ENCODE measurements around the gene SPATA45.
A peak's percentile ranks its signal among the peaks of the same experiment; 100 is the strongest.

Gene SPATA45

GRCh38 chr1:212828395-212828794 lies 19.1 kb downstream of the SPATA45 start:
- DNase-seq (ENCODE audit: low read depth), result no peak

DNA sequence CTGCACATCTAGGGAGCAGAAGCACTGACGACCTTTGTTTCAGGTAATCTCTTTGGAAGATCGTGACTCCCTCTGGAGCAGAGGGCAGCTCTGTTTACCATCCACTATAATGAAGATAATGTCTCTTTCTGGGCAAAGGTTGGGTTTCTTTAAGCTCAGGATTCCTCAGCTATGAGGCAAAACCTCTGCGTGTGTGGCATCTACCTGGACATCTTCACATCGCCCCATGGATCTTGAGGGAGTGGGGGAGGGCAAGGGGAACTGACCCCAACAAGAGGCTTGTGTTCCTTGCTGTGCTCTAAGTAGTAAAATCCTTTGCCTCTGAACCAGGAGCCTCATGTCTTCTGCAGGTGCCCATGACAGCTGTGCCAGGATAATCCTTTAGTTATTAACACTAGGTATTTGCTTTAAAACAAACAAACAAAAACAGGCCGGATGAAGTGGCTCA lies 19.6 kb downstream of the SPATA45 start:
- no peak for DNase-seq (ENCODE audit: low read depth)

GRCh38 chr1:212827171-212827776 lies 20.2 kb downstream of the SPATA45 start:
- no peak for DNase-seq (ENCODE audit: low read depth)

- no peak for DNase-seq (ENCODE audit: low read depth)
These were observed 21.5 kb downstream of the SPATA45 start for GRCh38 chr1:212825798-212826452.

- no peak for DNase-seq (ENCODE audit: low read depth)
These were observed 23.2 kb downstream of the SPATA45 start for GRCh38 chr1:212824201-212824600.

GRCh38 chr1:212822956-212823355 lies 24.5 kb downstream of the SPATA45 start:
- no peak for DNase-seq (ENCODE audit: low read depth)

GRCh38 chr1:212820969-212821368 lies 26.5 kb downstream of the SPATA45 start:
- no peak for DNase-seq (ENCODE audit: low read depth)

DNA sequence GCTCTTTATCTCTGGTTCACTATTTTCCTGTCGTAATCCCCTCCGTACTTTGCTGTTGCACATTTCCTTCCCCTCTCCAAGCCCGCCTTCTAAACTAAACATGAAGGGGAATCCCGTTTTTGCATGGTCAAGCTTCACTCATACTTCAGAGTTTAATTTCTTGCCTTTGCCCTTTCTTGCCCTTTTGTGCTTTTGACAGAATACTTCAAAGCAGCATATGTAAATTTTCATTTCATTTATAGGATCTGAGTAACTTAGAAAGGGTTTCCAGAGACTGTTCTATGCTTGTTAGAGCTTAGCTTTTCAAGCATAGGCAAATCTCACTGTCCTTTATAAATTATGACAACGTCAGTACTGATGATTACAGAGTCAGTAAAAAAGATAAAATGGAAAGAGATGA lies 27.7 kb downstream of the SPATA45 start:
- no peak for DNase-seq (ENCODE audit: low read depth)

DNA sequence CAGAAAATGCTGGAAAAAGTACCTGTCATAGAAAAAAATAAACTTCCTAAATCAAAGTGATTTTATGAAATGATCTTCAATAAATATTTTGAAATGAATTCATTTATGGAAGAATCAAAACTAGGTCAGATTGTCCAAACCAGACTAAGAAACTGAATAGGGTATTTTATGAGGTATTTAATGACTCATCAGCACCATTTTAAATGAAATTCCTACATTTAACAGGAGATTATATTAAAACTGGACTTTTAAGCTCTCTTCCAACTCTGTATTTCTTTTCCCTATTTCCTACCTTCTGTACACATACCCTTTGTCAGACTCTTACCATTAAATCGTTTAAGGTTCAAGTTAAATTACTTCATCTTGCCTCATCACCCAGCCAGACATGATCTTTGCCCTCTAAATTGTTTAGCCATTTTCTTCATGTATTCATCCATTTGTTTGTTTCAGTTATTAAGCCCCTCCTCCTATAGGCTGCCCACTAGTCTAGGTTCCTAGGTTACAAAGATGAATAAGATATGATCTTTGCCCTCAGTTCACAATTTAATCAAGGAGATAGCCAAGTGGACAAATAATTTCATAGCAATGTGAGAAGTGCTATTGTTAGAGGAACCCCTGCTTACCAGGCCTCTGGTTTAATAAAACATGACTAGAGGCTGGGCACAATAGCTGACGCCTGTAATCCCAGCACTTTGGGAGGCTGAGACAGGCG lies 30.7 kb downstream of the SPATA45 start:
- DNase-seq (ENCODE audit: low read depth), result no peak

DNA sequence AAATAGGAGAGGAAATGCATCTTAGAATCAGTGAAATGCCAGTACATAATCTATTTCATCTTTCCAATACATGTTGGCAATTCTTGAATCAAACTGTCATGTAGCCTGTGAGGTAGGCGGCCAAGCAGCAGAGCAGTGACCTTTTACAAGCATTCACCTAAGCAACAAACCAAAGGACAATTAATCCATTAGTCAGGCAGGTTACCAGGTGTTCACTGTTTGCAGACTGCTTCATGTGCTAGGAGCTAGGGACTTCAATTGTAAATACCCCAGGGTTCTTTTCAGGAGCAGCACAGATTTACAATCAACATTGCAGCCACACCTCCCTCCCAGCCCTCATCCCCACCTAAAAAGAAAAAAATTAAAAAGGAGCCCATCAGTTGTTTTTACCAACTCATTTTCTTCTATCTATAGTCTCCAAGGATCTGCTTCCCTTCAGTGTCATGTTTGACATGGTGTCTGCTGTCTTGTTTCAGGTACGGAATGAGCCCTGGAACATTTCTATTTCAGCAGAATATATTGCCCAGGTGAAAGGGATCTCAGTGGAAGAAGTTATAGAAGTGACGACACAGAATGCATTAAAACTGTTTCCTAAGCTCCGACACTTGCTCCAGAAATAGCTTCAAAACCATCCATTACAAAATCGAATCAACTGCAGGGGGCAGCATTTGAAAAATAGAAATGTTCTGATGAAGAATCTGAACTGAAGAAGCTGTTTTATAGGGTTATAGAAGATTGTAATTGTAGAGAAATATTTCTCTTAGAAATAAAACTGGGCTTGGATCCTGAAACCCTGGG lies 32.7 kb downstream of the SPATA45 start:
- no peak for DNase-seq (ENCODE audit: low read depth)

GRCh38 chr1:212805767-212806166 lies 41.7 kb downstream of the SPATA45 start:
- DNase-seq (ENCODE audit: low read depth), result no peak

GRCh38 chr1:212797681-212798080 lies 49.8 kb downstream of the SPATA45 start:
- DNase-seq (ENCODE audit: low read depth), result no peak

DNA sequence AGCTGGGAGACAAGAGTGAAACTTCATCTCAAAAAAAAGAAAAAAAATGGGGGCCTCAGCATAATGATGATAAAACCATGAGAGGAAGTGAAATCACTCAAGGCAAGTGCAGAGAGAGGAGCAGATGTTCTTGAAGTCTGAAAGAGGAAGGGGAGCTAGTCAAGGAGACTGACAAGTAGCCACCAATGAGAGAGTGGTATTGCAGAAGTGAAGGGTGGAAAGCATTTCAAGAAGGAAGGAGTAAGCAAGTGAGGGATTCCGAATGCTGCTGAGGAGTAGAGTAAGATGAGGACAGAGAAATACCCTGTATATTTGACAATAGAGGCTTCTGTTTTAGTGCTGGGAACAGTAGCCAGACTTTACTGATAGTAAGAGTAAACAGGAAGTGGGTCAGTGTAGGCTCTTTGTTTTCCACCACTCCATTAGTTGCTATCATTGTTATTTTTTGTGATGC lies 52.9 kb downstream of the SPATA45 start:
- no peak for DNase-seq (ENCODE audit: low read depth)

- no peak for DNase-seq (ENCODE audit: low read depth)
These were observed 55.0 kb downstream of the SPATA45 start for GRCh38 chr1:212792396-212792908.

DNA sequence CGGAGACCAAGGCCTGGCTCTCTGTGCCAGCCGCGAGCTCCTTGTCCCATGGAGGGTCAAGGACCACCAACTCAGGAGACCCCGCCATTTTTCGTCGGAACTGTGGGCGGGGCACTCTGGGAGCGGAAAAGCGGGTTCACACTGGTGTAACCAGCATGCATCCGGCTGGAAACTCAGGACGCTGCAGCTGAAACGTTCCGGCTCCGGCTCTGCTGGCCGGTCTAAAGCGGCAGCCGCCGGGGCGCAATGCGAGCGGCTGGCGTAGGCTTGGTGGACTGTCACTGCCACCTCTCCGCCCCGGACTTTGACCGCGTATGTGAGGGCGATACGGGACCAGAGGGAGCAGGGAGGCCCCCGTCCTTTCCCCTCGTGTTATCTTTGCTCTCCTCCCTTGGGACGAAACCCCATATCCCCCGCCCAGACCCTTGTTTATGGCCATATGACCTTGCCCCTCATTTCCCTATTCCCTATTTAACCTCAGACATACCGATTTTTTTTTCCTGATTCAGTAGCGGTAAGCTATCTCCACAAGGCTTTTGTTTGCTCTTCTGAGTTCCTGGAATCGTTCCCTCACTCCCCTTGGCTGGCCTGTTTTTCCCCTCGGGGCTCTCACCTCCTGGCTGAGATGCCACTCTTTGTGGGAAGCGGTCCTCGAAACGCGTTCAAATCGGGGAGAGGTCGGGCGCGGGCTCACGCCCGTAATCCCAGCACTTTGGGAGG lies 55.6 kb downstream of the SPATA45 start, which contains the start of the genes NSL1 and TATDN3:
NSL1 (minus strand) TSS at position 102 of the 720 bp plus-strand sequence; CDS start at position 88, 14 bp downstream.
TATDN3 (plus strand) TSS at position 219 of the 720 bp plus-strand sequence; CDS start at position 247, 28 bp downstream.
- DNase-seq (ENCODE audit: low read depth), result peak; percentile 74

- DNase-seq (ENCODE audit: low read depth), result no peak
These were observed 56.2 kb downstream of the SPATA45 start for GRCh38 chr1:212791261-212791675.

DNA sequence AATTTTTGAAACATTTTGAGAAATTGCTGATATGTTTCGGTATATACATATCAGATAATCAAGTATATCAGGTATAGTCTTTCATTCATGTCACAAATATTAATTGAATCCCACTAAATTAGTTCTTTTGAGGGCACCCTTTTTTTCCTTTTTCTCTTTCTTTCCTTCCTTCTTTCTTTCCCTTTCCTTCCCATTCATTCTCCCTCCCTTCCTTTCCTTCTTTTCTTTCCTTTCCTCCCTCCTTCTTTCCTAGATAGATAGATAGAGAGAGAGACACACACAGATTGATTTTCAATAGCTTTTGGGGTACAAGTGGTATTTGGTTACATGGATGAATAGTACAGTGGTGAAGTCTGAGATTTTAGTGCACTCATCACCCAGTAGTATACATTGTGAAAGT lies 61.6 kb downstream of the SPATA45 start:
- DNase-seq (ENCODE audit: low read depth), result no peak

DNA sequence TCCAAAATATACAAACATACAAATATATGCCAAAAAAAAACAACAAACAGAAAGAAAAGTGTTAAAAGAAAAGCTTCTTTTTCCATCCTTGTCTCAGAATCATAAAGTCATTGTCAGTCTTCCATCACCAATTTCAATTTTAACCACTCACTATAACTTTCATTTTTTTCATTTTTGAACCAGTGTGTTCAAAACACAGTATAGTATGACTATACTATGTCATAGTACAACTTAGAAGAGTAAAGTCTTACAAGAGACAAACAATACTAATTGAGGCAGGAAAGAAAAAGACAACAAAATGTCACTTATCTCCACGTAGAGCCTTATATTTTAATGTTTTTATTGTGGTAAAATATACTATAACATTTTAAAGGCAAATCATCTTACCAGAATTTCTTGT lies 63.5 kb downstream of the SPATA45 start:
- DNase-seq (ENCODE audit: low read depth), result no peak

DNA sequence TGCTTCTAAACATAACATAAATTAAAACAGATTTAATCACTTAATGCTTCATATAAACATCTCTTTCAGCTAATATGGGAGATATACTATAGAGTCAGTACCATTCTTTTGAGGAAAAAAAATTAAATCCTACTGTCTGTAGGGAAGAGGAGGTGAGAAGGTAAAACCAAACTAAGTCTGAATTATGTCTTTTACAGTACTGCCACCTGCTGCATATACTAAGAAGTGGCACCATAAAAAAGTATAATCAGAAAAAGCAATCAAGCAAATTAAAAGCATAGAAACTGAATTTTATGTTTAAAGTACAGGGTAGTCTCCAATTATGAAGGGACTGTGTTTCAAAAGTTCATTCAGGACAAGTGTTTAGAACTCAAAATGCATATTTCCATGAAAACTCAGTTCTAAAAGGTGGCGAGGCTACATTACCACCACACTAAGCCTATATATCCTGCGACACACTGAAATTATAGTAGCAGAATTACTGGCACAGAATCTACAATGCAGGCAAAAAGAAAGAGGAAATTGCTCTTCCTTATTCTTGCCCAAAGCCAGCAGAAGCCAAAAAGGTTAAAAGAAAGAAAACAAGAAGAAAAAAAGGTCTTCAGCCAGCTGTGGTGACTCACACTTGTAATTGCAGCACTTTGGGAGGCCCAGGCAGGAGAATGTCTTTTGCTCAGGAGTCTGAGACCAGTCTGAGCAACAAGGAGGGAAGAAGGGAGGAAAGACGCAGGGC lies 64.9 kb downstream of the SPATA45 start:
- DNase-seq (ENCODE audit: low read depth), result no peak

DNA sequence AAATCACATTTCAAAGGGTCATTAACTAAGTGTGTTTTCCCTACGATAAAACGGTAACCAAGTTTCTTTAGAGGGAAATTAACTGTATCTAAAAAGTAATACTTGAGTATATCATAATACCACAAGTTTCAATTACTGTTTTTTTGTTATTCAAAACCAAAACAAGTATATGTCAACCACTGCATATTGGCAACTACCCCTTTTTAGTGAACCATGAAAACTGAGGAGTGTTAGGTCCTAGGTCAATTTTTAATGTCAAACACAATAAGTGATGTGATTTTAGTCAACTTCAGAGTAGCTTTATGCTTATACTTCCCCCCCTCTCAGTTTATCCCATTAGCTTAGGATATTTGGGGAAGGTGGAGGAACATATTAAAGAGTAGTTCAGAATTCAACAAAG lies 66.2 kb downstream of the SPATA45 start:
- no peak for DNase-seq (ENCODE audit: low read depth)

Measured in T-helper 22 cell (primary cell).